ENCODE results near the gene ARMH3. TPM values are rescaled to one million over a fixed set of nuclear protein-coding genes. Genes with fewer than 3 reads are reported as not detected.

ARMH3 gene
- total RNA-seq, 1 experiment from 2014 or later, result 4.6 TPM

DNA sequence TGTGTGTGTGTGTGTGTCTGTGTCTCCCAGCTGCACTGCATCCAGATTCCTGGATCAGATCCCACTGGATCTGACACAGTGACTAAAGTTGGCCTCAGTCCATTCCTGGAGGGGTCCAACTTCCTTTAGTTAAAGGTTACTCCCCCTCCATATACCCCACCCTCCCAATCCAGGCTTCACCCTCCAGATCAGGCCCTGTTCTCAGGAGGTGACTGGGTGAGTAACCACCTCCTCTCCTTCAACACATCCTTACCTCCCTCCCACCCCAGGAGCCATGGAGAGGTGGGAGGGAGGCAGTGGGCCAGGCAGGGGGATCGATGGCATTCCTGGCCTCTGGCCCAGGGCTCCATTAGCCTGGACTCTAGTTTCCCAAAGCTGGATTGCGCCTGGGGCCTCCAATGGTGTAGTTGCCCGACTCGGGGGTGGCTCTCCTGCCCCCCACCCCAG is 223.6 kb downstream of the ARMH3 start:
- no peak for DNase-seq (ENCODE audit: low read depth)

GRCh38 chr10:101831169-101831811 is 224.7 kb downstream of the ARMH3 start:
- no peak for DNase-seq (ENCODE audit: low read depth)

- peak; percentile 81 for DNase-seq (ENCODE audit: low read depth)
These were observed 225.4 kb downstream of the ARMH3 start for GRCh38 chr10:101830322-101831168.

DNA sequence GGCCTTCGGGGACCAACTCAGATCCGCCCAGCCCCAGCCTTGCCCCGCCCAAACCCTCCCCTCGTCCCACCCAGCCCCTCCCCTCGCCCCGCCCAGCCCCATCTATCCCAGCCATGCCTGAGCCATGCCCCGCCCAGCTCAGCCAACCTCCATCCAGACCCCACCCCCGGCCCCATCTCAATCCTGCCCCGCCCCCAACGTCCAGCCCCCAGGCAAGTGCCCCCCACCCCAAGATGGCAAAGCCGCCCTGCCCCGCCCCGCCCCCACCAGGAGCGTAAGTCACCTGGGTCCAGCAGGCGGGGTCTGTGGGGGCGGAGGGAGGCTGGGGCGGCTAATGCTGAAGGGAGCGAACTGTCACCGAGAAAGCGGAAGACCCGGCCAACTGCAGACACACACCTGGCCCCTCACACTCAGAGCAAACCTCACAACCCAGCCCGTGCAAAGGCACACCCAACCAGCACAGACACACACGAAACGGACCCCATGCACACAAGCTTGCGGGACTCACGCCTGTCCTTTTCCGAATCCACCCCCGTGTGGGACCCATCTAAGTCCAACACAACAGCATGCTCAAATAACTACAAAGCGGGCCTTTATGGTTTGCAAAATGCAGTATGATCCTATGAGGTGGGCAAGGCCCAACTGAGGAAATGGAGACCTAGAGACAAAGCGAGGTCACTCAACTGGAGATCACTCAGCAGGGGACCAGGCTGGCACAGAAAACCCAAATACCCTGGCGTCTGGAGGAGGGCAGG is 226.2 kb downstream of the ARMH3 start:
- no peak for DNase-seq (ENCODE audit: low read depth)

- no peak for DNase-seq (ENCODE audit: low read depth)
These were observed 227.0 kb downstream of the ARMH3 start for GRCh38 chr10:101828766-101829551.

DNA sequence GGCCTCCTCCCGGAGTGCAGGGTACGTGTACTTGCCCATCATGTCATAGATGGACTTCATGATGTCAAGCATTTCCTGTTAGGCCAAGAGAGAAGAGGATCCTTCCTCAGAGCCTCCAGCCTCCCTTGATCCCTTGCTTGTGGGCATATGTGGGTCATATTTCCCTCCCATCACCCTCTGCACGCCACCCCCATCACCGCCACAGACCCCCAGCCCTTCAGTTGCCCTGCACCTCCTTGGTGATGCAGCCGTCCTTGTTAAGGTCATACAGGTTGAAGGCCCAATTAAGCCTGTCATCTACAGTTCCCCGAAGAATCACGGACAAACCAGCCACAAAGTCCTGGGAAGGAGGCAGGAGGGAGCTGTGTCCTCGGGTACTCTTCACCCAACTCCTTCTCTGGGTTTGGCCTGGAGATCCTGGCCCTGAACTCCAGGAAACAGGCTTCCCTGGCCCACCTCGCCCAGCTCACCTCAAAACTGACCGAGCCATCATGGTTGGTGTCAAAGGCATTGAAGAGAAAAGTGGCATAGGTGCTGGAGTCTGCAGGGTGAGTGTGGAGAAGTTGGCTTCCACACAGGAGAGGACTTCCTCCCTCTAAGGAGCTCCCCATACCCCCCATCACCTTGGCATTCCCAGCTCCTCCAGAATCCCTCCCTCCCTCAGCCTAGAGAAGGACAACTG is 227.9 kb downstream of the ARMH3 start:
- no peak for DNase-seq (ENCODE audit: low read depth)

- DNase-seq (ENCODE audit: low read depth), result no peak
These were observed 229.0 kb downstream of the ARMH3 start for GRCh38 chr10:101826852-101827434.

DNA sequence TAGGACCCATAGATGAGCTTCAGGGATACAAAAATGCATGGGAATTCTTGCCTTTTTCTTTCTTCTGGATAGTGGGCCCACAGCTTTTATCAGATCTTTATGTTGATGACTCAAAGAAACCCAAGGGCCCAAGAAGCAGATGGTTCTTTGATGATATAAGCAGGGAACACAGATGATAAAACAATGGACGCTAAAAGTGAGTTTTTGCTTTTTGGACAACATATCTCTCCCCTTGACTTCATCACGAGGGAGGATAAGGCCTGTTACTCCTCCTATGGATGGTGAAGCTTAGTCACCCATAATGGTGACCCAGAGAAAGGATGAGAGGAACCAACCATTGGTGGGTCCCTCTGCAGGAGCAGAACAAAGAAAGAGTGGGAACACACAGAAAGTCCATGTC is 231.2 kb downstream of the ARMH3 start:
- DNase-seq (ENCODE audit: low read depth), result no peak

GRCh38 chr10:101818872-101819633 is 236.9 kb downstream of the ARMH3 start:
- no peak for DNase-seq (ENCODE audit: low read depth)

DNA sequence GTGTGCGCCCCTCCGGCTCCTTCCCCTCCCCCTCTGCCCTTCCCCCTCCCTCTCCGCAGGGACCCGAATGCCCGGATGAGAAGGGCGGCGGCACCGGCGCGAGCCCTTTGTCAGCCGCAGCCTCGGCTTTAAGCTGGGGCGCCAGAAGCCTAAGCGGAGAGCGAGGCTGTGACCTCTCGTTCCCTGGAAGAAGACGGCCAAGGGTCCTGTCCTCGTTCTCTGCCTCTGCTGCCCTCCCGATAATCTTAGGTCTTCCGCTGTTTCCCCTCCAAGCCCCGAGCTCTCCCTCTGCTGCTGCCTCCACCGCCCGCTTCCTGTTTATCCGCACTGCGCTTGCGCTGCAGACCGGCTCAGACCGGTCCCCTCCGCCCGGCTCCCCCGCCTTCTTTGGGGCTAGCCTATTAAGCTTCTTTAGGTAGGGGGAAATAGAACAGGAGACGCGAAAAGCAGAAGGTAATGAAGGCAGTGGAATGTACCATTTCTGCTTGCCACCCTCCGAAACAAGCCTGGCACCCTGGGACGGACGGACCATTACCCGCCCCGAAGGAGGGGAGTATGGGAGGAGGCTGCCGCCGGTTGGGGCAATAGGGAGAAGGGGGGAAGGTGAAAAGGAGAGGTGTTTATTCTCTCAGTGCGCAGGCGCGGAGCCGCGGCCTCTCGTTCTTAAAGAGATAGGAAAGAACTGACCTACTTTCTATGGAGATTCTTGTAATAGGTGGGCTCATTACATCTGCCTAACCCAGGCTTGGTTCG is 237.7 kb downstream of the ARMH3 start, which contains the start of gene OGA:
OGA (minus strand) TSS at position 326 of the 753 bp plus-strand sequence. CDS start 422 bp downstream, outside the sequence.
- DNase-seq (ENCODE audit: low read depth), result peak; percentile 98

GRCh38 chr10:101817337-101818118 is 238.4 kb downstream of the ARMH3 start:
- peak; percentile 84 for DNase-seq (ENCODE audit: low read depth)

DNA sequence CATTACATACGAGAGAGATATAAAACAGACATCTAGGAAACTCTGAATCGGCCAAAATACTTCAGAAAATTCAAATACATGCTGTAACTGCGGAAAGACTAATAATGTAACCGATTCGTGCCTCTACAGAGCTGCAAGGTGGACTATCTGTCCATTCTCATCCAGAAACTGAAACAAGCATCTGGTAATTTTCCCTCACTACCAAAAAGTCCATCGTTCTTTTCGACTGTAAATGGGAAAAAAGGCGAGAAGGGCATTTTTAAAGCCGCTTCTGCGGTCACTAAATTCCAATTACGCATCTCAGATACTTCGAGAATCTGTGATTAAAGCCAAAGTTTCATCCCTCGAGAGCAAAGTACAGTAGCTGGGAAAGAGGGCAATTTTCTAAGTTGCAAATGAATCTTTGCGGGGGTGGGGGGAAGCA is 239.0 kb downstream of the ARMH3 start:
- no peak for DNase-seq (ENCODE audit: low read depth)

- no peak for DNase-seq (ENCODE audit: low read depth)
These were observed 239.6 kb downstream of the ARMH3 start for GRCh38 chr10:101816376-101816775.

DNA sequence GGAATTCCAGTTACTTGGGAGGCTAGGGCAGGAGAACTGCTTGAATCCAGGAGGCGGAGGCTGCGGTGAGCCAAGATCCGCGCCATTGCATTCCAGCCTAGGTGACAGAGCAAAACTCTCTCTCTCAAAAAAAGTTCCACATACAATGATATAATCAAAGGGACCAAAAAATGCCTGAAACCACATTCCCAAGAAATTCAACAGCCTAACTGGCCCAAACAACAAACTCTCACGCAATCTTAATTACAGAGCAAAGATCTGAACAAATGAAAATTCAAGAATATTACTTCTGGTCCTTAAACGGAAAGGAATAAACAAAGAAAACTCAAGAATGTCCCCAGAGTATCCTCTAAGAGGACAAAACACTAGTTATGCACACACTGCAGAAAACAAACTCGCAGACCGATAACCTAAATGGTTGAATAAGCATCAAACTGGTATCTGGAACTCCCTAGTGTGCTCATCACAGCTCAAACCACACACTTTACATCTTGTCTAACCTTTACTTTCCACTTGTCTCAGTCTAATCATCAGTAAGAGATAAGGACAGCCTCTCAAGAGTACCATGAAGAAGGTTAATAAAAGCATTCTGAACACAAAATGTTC is 241.4 kb downstream of the ARMH3 start:
- no peak for DNase-seq (ENCODE audit: low read depth)

DNA sequence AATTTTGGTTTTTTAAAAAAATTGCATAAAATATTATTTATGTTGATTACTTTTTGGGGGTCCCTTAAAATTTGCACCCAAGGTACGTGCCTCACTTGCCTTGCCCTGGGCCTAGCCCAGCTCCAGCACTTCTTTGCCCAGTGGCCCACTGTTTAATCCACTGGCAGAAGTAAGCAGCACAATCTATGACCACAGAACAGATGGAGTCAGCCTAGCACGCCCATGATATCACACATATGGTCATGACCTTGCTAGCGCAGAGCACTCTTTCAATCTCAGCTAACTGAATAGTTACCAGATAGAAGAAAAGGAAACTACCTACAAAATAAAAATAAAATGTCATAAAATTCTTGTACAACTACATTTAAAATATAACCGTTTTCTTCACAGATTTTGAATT is 243.4 kb downstream of the ARMH3 start:
- no peak for DNase-seq (ENCODE audit: low read depth)

- DNase-seq (ENCODE audit: low read depth), result no peak
These were observed 248.8 kb downstream of the ARMH3 start for GRCh38 chr10:101807158-101807557.

DNA sequence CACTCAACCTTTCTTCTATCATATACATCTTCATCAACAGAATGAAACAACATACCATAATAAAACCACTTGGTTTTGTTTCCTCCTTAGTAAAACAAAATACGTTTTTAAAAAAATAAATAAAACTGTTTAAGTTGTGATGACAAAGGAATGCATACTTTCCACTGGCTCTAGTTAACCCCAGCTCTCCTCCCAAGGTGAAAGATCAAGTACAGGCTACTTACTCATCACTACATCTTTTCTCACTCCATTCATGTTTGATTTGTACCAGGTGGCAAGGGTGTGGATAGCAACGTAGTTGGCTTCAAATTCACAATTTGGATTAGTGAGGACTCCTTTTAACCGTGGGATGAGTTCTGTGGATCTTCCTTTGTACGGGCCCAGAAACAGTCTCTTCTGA is 252.5 kb downstream of the ARMH3 start:
- no peak for DNase-seq (ENCODE audit: low read depth)

Data from Daoy (cell line).